ENCODE data around the gene ANKRD12. TPM values are rescaled to one million over a fixed set of nuclear protein-coding genes. Genes with fewer than 3 reads are reported as not detected.

The ANKRD12 gene
- total RNA-seq, 1 experiment from 2014 or later: 30.7 TPM

DNA sequence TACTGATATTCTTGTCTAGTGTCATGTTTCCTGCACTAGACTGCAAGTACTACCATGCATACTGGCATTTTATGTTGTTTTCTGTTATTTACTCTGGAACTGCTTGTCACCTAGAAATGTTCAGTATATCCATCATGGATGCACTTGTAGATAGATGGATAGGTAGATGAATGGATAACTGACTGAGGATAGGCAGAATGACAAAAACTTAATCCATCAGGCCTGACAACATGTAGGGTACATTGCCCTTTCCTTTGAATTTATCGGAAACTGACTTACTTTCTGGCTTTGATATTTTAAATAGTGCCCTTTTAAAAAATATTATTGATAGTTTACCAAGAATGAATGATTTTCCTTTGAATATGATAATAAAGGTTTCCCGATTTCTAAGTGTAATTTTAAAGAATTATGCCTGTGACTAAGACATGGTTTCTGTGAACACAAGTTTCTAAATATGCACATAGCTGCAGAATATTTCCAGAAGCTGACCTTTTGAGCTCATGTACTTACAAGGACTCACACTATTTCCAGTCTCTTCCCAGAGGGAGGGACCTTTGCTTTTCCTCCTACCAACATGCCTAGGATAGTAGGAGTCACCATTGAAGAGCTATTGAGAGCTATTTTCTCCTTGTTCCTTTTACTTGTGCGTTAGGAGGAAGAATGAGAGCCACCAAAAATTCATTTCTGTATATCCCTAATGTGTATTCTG is 81.3 kb downstream of the ANKRD12 start:
- TF ChIP-seq SIN3A (IDR thresholded peaks at IDR 0.05; ENCODE audit: borderline replicate concordance, insufficient read depth, low read depth, low read length) (no peak), POLR2AphosphoS5 (IDR thresholded peaks at IDR 0.05; ENCODE audit: low read depth, low read length) (no peak), TCF7L2 (IDR thresholded peaks at IDR 0.05; ENCODE audit: low read depth, low read length) (no peak)
- TF ChIP-seq, protein P1, sequence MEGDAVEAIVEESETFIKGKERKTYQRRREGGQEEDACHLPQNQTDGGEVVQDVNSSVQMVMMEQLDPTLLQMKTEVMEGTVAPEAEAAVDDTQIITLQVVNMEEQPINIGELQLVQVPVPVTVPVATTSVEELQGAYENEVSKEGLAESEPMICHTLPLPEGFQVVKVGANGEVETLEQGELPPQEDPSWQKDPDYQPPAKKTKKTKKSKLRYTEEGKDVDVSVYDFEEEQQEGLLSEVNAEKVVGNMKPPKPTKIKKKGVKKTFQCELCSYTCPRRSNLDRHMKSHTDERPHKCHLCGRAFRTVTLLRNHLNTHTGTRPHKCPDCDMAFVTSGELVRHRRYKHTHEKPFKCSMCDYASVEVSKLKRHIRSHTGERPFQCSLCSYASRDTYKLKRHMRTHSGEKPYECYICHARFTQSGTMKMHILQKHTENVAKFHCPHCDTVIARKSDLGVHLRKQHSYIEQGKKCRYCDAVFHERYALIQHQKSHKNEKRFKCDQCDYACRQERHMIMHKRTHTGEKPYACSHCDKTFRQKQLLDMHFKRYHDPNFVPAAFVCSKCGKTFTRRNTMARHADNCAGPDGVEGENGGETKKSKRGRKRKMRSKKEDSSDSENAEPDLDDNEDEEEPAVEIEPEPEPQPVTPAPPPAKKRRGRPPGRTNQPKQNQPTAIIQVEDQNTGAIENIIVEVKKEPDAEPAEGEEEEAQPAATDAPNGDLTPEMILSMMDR (IDR thresholded peaks at IDR 0.05): no peak
- TF ChIP-seq, protein P2, sequence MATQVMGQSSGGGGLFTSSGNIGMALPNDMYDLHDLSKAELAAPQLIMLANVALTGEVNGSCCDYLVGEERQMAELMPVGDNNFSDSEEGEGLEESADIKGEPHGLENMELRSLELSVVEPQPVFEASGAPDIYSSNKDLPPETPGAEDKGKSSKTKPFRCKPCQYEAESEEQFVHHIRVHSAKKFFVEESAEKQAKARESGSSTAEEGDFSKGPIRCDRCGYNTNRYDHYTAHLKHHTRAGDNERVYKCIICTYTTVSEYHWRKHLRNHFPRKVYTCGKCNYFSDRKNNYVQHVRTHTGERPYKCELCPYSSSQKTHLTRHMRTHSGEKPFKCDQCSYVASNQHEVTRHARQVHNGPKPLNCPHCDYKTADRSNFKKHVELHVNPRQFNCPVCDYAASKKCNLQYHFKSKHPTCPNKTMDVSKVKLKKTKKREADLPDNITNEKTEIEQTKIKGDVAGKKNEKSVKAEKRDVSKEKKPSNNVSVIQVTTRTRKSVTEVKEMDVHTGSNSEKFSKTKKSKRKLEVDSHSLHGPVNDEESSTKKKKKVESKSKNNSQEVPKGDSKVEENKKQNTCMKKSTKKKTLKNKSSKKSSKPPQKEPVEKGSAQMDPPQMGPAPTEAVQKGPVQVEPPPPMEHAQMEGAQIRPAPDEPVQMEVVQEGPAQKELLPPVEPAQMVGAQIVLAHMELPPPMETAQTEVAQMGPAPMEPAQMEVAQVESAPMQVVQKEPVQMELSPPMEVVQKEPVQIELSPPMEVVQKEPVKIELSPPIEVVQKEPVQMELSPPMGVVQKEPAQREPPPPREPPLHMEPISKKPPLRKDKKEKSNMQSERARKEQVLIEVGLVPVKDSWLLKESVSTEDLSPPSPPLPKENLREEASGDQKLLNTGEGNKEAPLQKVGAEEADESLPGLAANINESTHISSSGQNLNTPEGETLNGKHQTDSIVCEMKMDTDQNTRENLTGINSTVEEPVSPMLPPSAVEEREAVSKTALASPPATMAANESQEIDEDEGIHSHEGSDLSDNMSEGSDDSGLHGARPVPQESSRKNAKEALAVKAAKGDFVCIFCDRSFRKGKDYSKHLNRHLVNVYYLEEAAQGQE (IDR thresholded peaks at IDR 0.05; ENCODE audit: insufficient read depth in 1 of 2, low read depth in 2 of 2, low read length in 1 of 2): no peak
- Histone ChIP-seq H3K36me3 (ENCODE audit: control insufficient read depth, insufficient read depth, low read length) (peaks cover 21% of the 10 kb centered on the region; the same call in 1 of the 2 replicates), H3K27me3 (ENCODE audit: control insufficient read depth, insufficient read depth, low read length) (no peaks in the 10 kb centered on the region), H3K4me1 (ENCODE audit: control insufficient read depth, insufficient read depth, low read length) (no peaks in the 10 kb centered on the region), H3K27ac (ENCODE audit: low read length) (no peak overlapping the region), H3K9me3 (ENCODE audit: control insufficient read depth, insufficient read depth, low read depth, low read length) (no peaks in the 10 kb centered on the region), H3K4me3 (ENCODE audit: low read depth in 2 of 2, low read length in 2 of 2) (no peak overlapping the region)
- POLR2A ChIA-PET: no interaction called here
- no peak for ATAC-seq
- no TSS peak for BruUV-seq (replicated peaks)
- intact Hi-C loops (cut with micrococcal nuclease; ENCODE audit: unreplicated experiment): no loop called here
- CTCF ChIA-PET: no interaction called here
- no peak for DNase-seq (ENCODE audit: low read depth, low spot score)
- in situ Hi-C loops (cut with HindIII; ENCODE audit: low pct_unique_long_range_greater_than_20kb, low sequenced_read_pairs): no loop called here

DNA sequence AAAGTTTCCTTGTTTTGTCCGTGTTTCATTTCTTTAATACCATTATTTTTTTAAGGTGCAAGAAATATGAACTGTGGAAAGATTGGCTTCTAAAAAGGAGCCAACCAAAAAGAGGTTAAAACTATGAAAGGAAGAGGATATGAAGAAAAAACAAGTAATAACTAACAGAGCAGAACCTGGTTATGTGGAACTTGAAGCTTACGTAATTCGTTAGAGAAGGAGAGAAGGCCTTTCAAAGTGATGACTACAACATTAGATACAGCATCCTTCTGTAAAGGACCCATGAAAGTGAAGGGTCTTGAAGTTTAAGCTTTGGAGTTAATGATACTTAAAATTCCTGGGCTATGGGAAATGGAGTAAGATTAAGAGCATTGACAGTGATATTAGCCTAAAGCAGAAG is 84.5 kb downstream of the ANKRD12 start:
- peaks cover 13% of the 10 kb centered on the region; the same call in 1 of the 2 replicates for H3K36me3 ChIP-seq (ENCODE audit: control insufficient read depth, insufficient read depth, low read length)
- intact Hi-C loops (cut with micrococcal nuclease; ENCODE audit: unreplicated experiment): no loop called here
- no peaks in the 10 kb centered on the region for H3K9me3 ChIP-seq (ENCODE audit: control insufficient read depth, insufficient read depth, low read depth, low read length)
- H3K27me3 ChIP-seq (ENCODE audit: control insufficient read depth, insufficient read depth, low read length): no peaks in the 10 kb centered on the region
- no TSS peak for BruUV-seq (replicated peaks)
- no peak overlapping the region for H3K27ac ChIP-seq (ENCODE audit: low read length)
- DNase-seq (ENCODE audit: low read depth, low spot score) (no peak), ATAC-seq (no peak)
- no peaks in the 10 kb centered on the region for H3K4me1 ChIP-seq (ENCODE audit: control insufficient read depth, insufficient read depth, low read length)
- CTCF ChIA-PET: no interaction called here
- TF ChIP-seq POLR2AphosphoS5 (IDR thresholded peaks at IDR 0.05; ENCODE audit: low read depth, low read length) (no peak), TCF7L2 (IDR thresholded peaks at IDR 0.05; ENCODE audit: low read depth, low read length) (no peak), SIN3A (IDR thresholded peaks at IDR 0.05; ENCODE audit: borderline replicate concordance, insufficient read depth, low read depth, low read length) (no peak)
- TF ChIP-seq, protein P2 (IDR thresholded peaks at IDR 0.05; ENCODE audit: insufficient read depth in 1 of 2, low read depth in 2 of 2, low read length in 1 of 2): no peak
- TF ChIP-seq, protein P1 (IDR thresholded peaks at IDR 0.05): no peak
- H3K4me3 ChIP-seq (ENCODE audit: low read depth in 2 of 2, low read length in 2 of 2): no peak overlapping the region
- POLR2A ChIA-PET: no interaction called here
- in situ Hi-C loops (cut with HindIII; ENCODE audit: low pct_unique_long_range_greater_than_20kb, low sequenced_read_pairs): no loop called here
